NOMO-1 (cell line): ENCODE results near the gene SKIDA1.

Source experiments
- DNase-seq, 2 experiments: peaks; one replicate each; lab custom pipeline; 2025; ENCODE audit not compliant: unreplicated experiment in 2 of 2; lab: John Stamatoyannopoulos, UW

Gene SKIDA1

DNA sequence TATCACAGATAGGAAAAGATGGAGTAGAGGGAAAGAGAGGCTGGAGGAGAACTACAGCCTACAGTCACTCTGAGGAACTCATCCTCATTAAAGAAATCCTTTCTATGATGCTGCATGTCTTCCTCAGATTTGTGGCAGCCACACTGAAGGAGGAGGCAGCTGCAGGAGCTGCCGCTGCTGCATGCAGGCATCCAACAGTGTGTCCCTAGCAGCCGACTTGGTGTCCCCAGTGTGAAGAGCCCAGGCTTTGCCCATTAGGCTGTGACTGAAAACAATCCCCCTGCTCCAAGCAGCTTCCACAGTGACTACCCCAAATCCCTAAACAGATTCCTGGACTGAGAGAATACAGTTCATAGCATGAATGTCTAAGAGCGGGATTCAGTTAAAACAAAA, 23.1 kb downstream of the SKIDA1 start:
- no peak for DNase-seq

DNA sequence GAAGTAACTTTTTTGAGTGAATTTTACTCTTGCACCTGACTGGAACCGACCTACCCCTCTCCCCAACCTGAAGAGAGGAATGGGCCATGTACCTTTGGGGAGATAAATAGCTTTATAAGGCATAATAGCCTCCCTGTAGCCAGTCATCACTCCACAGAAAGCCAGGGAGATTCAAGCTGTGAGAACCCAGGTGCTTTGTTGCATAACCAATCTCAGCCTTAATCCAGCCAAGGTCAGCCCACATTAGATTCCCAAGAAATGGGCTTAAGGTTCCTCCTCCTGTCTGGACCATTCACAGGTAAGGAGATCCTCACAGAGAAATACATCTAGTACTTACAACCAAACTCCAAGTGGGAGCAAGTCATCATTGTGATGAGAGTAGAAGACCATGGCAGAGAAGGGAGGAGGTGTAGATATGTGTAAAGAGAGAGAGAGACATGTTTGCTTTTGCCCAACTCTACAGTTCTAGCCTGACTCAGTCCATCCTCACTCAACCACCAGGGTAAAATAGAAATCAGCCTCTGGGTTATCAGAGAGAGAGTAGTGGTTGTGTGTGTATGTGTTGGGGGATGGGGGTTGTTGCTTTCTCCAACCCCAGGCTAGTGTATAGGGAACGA, 23.6 kb downstream of the SKIDA1 start:
- DNase-seq, result peak in 1 of 2 experiments; percentile 51

DNA sequence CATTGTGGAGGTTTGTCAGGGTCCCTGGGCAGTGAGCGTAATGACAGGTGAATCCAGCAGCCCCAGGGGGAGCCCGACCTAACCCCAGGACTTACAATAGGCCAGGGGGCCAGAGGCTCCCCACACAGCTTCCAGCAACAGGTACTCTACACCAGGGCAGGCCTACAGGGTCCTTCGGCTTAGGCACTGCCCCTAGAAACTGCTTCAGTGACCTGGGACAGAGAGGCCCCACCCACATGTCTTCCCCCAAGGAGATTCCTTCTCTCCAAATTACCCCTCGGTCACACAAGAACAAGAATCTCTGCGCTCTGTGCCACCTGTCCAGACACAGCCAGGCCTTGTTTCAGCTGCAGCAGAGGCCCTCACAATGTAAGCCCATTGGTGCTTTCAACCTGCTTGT, 24.4 kb downstream of the SKIDA1 start:
- no peak for DNase-seq

DNA sequence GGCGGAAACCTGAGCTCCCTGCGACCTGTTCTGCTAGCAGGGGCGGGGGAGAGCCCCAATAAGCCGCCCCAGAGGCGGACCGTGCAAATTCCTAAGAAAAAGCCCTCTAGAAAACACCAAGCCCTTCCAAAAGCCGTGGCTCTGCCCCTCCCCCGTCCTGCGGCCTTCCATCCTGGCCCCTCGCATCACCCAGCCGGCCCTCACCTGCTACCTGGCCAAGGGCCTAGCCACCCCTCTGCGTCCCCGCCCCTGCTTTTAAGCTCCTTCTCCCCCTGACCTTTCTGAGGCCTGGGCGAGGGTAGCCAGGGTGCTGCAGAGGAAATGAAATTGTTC, 24.9 kb downstream of the SKIDA1 start:
- no peak for DNase-seq

DNA sequence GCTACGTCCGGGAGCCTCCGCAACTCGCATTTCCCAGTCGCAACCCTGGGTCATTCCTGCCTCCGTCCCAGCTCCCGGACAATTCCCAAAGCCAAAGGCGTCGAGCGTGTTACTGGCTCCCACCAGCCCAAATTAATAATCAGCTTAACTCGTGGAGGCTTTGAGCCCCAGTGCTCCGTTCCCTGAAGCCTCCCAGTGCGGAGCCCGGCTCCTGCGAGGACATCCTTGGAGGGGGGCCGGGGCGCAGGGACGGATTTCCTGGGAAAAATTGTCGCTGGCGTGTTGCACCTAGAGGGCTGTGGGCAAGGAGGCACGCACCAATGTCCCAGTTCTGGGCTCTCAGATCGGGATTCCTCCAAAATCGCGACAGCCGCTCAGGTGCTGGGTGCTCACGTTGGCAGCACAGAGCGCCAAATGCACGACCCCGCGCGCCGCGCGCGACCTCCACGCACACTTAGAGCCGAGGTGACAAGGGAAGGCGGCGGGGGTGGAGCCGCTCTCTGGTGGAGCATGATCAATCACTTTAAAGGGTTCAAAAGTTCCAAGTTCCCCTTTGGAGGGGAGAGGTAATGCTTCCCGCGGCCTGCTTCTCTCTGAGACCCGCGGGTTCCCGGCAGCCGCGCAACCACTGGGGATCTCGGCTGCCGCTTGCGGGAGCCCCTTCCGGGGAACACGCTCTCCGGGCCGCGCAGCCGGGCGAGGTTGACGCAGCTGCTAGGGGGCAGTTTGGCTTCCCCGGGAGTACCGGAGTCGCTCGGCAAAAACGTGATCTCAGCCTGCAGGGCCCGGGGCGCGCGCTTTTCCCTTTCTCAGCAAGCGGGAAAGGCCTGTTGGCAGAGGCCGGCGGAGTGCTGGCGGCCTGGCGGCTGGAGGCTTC, 25.5 kb downstream of the SKIDA1 start:
- peak in 1 of 2 experiments; percentile 78 for DNase-seq

DNA sequence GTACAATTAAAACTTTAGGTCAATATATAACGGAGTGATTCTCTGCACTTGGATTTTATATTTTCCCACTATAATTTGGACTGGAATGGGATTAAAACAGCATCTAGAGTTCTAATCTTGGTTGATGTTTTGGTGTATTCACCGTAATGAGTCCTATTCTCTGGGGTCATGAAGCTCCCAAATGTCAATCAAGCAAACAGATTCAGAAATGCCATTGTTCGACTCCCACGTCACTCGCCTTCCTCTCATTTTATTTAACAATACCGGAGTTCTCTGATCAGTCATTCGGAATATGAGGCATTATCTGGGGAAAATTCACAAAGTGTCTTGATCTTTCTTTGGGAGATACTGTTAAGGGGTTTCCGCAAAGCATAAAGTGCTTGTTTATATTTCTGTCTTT, 26.5 kb downstream of the SKIDA1 start:
- DNase-seq, result peak in 1 of 2 experiments; percentile 53

DNA sequence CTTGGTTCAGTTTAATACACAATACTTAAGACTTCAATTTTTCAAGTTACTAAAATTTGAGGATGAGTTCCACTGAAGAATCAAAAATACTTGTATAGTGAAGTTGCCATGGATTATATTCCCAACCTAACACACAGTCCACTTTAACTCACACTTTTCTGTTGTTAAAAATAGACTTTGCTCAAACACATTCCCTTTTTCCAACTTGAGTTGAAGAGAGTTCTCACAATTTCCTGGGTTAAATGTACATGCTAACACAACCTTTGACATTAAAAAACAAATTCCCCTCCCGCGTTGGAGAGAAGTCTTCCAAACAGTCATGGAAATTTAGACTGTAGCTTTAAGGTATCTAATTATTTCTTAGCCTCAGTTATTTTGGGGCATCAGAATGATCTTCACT, 27.1 kb downstream of the SKIDA1 start:
- no peak for DNase-seq

DNA sequence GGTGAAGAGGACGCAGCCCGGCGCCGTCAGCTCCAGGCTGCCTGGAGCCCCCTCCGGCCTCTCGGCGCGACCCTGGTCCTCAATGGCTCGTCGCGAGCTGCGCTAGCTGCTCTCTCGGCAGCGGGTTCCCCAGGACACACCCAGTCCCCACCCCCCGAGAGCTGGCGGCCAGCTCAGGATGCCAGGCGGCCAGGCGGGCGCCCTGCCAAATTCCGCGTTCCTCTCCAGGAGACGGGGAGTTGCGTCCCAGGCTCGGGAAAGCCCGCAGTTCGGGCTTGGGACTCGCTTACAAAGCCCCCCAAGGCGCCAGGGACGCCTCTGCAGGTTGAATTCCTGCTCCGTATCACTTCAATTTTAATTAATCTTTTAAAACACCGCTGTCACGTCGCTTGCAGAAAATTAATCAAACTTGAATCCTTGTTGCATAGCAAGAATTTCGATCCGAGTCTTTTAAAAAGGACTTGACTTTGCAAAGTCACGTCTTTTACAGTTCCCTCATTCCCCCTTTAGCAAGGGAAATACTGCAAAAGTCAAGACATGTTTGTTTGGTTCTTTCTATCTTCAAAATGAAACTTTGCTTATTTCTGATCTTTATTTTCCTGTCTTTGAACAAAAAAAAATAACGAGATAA, 28.2 kb downstream of the SKIDA1 start:
- DNase-seq, result peak in 1 of 2 experiments; percentile 68

DNA sequence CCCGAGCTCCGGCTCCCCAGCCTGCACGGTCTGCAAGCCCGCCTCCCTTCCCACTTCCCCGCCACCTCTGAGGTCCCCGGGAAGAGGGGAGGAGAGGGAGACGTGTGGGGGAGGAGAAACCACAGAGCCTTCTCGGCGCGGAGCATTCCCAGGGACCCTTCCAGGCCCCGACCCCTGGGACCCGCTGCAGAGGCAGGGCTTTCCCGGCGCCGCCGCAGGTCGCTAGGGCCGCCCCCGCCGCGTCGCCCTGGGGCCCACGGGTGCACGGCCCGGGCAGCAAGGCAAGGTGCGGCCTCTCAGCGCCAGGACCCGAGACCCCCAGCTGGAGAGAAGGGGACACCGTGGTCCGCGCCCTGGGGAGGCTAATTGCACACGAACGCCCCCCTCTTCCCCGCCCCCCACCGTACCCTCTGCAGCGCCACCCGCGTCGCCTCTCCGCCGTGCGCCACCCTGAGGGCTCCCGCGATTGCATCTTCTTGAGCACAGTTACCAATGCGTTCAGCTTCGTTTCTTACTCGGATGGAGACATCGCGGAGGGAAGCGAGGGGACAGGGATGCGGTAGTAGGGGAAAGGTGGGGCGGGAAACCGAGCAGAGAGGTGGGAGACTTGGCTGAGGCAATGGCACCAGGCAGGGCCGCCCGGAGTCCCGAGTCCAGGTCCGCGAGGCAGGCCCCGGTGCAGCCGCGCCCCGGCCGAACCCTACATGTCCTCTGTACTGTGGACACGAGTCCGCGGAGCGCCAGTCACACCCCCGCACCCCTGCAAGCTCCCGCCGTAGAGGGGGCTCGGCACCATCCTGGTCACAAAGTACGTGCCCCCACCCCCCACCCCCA, 28.9 kb downstream of the SKIDA1 start:
- DNase-seq, result peak in 1 of 2 experiments; percentile 53

DNA sequence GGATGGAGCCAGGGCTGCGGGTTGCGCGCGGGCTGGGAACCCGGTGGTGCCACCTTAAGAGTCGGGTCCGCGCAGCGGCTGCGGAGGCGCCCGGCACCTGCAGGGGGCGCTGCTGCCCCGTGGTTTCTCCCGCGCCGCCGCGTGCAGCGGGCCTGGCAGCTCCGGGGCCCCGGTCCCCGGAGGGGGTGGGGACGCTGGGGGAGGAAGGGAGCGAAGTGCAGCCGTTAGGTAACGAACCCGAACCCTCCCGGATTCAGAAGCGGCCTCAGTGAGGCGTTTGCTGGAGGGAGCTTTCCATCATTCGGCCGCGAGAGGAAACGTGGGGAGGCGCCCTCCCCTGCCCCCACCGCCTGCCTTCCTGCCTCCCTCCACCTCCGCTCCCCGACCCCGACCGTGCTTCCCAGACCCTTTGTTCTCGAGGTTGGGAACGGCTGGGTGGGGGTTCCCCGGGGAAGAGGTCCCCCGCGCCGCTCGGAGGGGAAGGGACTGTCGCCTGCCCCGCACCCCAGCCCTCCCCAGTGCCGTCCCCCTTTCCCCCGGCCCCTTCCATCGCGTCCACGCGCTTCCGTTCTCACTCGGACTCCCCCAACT, 29.6 kb downstream of the SKIDA1 start:
- peak; percentile 91 to 92 for DNase-seq

DNA sequence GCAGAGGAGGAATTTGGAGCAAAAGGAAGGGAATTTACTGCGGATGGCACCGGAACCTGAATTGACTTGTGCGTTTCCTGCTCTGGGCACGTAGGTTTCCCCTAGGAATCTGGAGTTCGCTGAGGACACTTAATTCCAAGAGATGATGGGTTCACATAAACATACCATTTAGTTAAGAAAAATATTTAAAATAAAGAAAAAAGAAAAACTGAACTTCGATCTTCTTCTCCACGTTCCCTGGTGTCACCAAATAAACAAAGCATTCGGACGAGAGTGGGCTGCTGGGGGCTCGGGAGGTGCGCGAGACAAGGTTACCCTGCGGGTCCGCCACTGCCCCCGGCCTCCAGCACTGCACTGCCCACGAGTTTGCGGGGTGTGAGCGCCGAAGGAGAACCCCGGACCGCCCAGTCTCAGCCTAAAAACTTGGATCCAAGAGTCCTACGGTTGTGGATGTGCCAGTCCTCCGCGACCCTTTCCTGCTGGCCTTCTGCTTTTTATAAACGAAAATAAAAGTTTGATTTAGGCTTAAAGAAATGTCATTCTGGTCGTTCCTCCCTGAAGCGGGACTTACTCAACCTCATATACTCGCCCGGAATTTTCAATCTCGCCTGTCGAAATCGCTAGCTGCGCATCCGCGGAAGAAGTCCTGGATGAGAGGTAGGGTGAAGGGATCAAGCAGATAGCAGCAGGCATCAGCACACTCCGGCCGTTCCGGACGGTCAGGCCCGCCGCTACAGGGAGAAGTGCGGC, 30.3 kb downstream of the SKIDA1 start:
- no peak for DNase-seq

DNA sequence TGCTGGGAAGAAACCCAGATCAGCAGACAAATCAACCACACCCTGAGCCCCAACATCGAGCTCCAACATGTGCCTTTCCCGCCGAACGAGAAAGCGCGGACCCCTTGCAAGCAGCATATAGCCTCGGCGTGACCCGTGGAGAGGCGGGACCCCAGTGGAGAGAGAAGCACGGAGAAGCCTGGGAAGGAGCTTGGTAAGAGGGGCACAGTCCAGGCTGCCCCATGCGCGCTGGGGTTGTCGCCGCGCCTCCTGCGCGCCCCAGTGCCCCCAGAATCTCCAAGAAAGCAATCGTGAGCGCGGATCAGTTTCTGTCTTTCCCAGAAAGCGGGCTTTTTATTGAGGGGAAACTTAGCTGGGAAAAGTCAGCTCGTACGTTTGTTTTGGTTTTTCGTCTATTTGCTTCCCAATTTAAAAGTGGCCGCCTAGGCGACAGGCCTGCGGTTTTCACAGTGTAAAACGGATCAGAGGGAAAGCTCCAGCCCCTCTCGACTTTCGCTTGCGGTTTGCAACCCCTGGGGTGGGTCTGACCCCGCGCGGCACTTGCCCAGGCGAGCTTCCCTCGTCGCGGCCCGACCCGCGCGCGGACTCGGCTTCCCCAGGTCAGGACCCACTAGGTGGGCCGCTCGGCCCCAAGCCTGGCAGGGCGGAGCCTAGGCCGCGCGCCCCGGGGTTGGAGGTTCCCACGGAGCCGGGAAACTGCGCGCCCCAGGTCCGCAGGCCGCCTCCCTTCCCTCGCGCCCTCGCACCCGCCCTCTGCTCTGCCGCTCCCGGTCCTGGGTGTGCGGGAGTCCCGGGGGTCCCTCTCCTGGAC, 31.1 kb downstream of the SKIDA1 start:
- DNase-seq, result peak in 1 of 2 experiments; percentile 83

DNA sequence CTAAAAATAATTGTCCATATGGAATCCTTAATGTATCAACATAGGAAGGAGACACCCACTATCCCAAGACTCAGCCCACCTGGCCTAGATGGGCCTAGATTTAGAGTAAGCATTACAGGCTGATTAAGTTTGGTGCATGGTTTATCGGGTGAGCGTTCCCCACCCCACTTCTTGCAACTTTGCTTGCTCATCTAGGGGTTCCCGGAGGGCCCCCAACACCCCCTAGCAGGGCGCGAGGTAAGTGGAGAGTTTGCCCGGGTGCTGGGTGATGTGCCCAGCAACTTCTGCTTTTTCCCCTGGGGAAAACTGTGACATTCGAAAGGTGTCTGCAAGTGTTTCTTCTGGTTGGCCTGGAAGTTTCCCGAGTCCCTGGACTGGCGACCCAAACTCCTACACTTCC, 31.7 kb downstream of the SKIDA1 start:
- peak in 1 of 2 experiments; percentile 70 for DNase-seq

DNA sequence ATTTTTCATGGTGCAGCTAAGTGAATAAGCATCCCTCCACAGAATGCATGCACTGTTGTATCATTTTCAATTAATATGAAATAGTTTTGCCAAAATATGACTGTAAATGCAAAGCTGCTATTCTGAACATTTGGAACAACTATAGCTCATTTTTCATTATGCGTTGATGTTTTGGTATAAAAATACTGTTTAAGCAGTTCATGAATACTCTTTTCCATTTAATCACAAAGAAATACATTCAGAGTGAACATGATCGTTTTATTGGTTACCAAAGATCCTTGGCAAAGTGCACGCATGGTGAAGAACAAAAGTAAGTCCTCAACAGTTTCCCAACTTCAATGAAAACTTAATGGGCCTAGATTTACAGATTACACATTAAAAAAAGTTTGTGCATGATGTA, 33.1 kb downstream of the SKIDA1 start:
- no peak for DNase-seq

DNA sequence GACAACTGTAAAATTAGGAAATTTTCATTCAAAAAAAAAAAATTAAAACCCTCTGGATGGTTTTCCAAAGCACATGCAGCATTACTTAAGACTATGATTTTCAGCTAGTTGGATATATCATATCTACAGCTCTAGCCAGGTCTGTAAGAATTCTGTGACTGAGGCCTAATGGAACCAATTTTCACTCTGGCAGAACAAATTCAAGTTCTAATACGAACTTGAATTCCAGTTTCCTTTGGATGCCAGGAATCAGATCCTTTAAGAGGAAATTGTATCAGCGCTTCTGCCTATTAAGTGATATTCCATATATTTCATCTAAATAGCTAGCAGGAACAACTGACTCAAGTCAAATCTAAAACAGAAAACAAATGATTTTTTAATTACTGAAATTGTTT, 34.8 kb downstream of the SKIDA1 start:
- no peak for DNase-seq

DNA sequence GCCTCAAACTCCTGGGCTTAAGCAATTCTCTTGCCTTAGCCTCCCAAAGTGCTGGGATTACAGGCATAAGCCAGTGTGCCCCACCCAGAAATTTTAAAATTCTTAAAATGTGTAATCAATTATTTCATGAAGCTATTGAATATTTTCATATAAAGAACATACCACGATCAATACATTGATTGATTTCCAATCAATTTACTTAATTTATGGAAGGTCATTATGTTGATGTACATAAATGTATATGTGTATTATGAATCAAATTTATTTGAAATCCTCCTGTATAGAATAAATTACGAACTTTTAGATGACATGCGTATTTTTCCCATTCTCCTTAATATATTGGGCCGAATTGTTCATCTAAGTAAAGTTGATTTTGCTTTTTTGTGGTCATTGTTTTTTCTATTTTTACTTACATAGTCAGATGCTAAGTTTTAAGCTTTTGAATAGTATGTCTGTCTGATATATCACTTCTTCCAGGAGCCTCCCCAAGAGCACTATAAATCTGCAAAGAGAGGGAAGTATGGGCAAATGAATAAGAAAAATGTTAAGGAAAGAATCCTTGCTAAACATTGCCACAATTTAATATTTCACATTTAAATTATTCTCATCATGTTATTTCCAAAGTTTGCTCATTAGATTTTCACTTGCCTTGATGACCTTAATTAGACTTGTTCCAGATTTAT, 35.3 kb downstream of the SKIDA1 start:
- no peak for DNase-seq

DNA sequence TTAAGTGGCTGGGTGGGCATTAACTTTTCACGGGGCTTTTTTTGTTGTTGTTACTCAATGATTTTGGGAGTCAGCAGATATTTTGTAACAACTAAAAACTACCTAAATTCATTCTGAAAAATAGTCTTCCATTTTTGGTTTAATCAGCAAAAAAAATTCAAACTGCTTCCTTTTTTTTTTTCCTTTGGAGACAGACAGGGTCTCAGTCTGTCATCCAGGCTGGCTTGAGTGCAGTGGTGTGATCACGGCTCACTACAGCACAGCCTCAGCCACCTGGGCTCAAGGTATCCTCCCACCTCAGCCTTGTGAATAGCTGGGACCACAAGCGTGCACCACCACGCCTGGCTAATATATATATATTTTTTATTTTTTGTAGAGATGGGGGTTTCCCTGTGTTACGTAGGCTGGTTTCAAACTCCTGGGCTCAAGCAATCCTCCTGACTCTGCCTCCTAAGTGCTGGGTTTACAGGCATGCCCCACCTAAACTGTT, 36.5 kb downstream of the SKIDA1 start:
- DNase-seq, result no peak

DNA sequence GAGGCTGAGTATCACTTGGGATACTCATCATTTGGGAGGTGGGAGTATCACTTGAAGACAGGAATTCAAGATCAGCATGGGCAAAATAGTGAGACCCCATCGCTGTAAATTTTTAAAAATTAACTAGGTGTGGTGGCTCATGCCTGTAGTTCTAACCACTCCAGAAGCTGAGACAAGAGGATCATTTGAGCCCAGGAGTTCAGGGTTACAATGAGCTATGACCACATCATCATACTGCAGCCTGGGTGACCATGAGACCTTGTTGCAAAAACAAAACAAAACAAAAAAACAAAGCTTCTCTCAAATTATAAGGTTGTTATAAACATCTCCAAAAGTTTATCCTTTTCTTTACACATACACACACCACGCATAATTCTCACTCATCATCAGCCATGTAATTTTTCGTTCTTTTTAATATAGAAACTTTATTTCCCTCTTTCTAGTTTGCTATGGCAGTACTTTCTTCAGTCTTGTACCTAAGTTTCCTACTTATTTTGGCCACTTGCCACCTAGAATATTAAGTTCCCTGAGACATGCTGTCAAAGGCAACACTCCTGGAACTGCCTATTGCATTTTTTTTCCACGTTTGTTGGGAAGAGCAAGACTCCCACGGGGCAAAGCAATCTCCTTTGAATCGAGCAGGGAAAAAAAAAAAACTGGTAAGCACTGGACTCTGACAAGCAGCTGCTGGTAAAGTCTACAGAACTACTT, 37.1 kb downstream of the SKIDA1 start:
- no peak for DNase-seq
